Astrocyte (in vitro differentiated cells and primary cell): Measurements from ENCODE around the gene SUPT4H1. TPM values are rescaled to one million over a fixed set of nuclear protein-coding genes. Genes with fewer than 3 reads are reported as not detected.

Experiments
- DNase-seq: peaks from one replicate; pipeline ENCODE4 v3.0.0-alpha.2; 2010; ENCODE audit warnings: low read depth
- FAIRE-seq: peaks from 2 replicates; lab custom pipeline; 2011; peaks lifted over from hg19 to GRCh38; lab: Jason Lieb, UNC
- H2AFZ ChIP-seq: 2 replicates; pipeline ENCODE4 v1.6.0; 2012; ENCODE audit warnings: low read depth, low read length, inconsistent platforms
- H3K27ac ChIP-seq: 2 replicates; pipeline ENCODE4 v1.5.1; 2011; ENCODE audit warnings: low read depth, low read length, inconsistent platforms
- H3K27me3 ChIP-seq: 2 replicates; pipeline ENCODE4 v1.6.0; 2011; ENCODE audit warnings: low read length, inconsistent platforms; ENCODE audit not compliant: insufficient read depth
- H3K36me3 ChIP-seq: 2 replicates; pipeline ENCODE4 v1.5.1; 2011; ENCODE audit warnings: low read length, inconsistent platforms; ENCODE audit not compliant: insufficient read depth
- H3K4me1 ChIP-seq: 2 replicates; pipeline ENCODE4 v1.5.1; 2011; ENCODE audit warnings: low read length, inconsistent platforms; ENCODE audit not compliant: insufficient read depth
- H3K4me2 ChIP-seq: 2 replicates; pipeline ENCODE4 v1.6.0; 2012; ENCODE audit warnings: low read length, inconsistent platforms
- H3K4me3 ChIP-seq: 2 replicates; pipeline ENCODE4 v1.5.1; 2011; ENCODE audit warnings: low read depth, mild to moderate bottlenecking, low read length, inconsistent platforms; ENCODE audit not compliant: insufficient read depth
- H3K79me2 ChIP-seq: 2 replicates; pipeline ENCODE4 v1.6.0; 2012; ENCODE audit warnings: mild to moderate bottlenecking, low read length, inconsistent platforms; ENCODE audit not compliant: insufficient read depth
- H3K9ac ChIP-seq: 2 replicates; pipeline ENCODE4 v1.6.0; 2012; ENCODE audit warnings: mild to moderate bottlenecking, low read length, inconsistent platforms
- H3K9me3 ChIP-seq: 2 replicates; pipeline ENCODE4 v1.5.1; 2012; ENCODE audit warnings: low read depth, mild to moderate bottlenecking, low read length, inconsistent platforms; ENCODE audit not compliant: insufficient read depth
- H4K20me1 ChIP-seq: 2 replicates; pipeline ENCODE4 v1.6.0; 2012; ENCODE audit warnings: low read length, inconsistent platforms; ENCODE audit not compliant: insufficient read depth
- H3K27ac Mint-ChIP-seq: one replicate; pipeline ENCODE4 v1.8.0; 2021; ENCODE audit warnings: mild to moderate bottlenecking, mixed read lengths; ENCODE audit not compliant: unreplicated experiment
- H3K27me3 Mint-ChIP-seq: one replicate; pipeline ENCODE4 v1.8.0; 2021; ENCODE audit warnings: low read depth, mixed read lengths; ENCODE audit not compliant: unreplicated experiment
- H3K36me3 Mint-ChIP-seq: one replicate; pipeline ENCODE4 v1.8.0; 2021; ENCODE audit warnings: low read depth, mixed read lengths; ENCODE audit not compliant: unreplicated experiment
- H3K4me1 Mint-ChIP-seq: one replicate; pipeline ENCODE4 v1.8.0; 2021; ENCODE audit warnings: low read depth, mixed read lengths; ENCODE audit not compliant: unreplicated experiment
- H3K4me3 Mint-ChIP-seq: one replicate; pipeline ENCODE4 v1.8.0; 2021; ENCODE audit warnings: mild to moderate bottlenecking, moderate library complexity, mixed read lengths; ENCODE audit not compliant: unreplicated experiment
- H3K9me3 Mint-ChIP-seq: one replicate; pipeline ENCODE4 v1.8.0; 2021; ENCODE audit warnings: mild to moderate bottlenecking, mixed read lengths; ENCODE audit not compliant: unreplicated experiment
- CTCF ChIP-seq: IDR thresholded peaks from 2 replicates; pipeline ENCODE4 v1.5.1; 2011; ENCODE audit warnings: low read depth, mild to moderate bottlenecking, inconsistent platforms, low read length, moderate library complexity; ENCODE audit not compliant: insufficient read depth
- EZH2 ChIP-seq: IDR thresholded peaks from 2 replicates; pipeline ENCODE4 v1.6.1; 2012; ENCODE audit warnings: mild to moderate bottlenecking, low read length, inconsistent platforms; ENCODE audit not compliant: insufficient read depth
- total RNA-seq: library from RNA; stranded (reverse); gene quantifications from 2 replicates; pipeline ENCODE4 v1.2.1, GENCODE V29; 2021

SUPT4H1 gene
- total RNA-seq, 1 donor from 2014 or later, result 108 TPM

DNA sequence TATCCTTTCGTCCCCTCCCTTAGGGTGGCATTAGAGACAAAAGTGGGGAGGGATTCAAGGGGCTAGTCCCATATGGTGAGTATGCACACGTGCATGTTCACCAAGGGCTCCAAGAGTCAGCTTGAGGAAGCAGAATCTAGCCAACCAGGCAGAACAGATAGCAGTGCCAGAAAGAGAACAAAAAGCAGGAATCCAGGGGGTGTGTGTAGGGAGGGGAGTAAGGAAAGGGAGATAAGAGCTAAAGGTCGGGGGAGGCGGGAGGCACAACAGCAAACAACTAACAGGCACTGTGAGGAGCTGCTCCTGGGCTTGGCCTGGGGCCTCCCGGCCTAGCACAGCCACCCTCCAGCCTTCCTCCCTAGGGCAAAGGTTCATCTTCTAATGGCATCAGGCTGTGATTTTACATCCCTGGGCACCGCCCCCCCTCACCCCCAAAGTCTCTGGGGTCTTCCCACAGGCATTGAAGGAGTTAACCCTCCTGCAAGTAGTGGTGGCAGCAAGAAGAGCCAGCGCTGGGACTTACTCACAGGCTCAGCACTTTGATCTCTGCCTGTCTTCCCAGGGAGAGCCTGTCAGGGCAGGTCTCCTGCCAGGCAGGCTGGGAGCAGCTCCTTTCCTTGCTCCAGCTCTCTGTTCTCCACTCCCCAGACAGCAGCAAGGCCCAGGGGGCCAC, 12.4 kb upstream of the SUPT4H1 start:
- Mint-ChIP-seq H3K27ac (peak overlapping the region; percentile 47), H3K27me3 (peaks cover 10% of the 10 kb centered on the region)

GRCh38 chr17:58363457-58364185, 11.6 kb upstream of the SUPT4H1 start:
- H3K4me1 ChIP-seq, result no peaks in the 10 kb centered on the region
- no peaks in the 10 kb centered on the region for H4K20me1 ChIP-seq
- Mint-ChIP-seq H3K36me3 (no peaks in the 10 kb centered on the region), H3K27me3 (peaks cover 10% of the 10 kb centered on the region), H3K9me3 (no peaks in the 10 kb centered on the region), H3K4me3 (no peak overlapping the region), H3K4me1 (peaks cover 4% of the 10 kb centered on the region), H3K27ac (no peak overlapping the region)
- no peaks in the 10 kb centered on the region for H3K79me2 ChIP-seq
- peaks cover 6% of the 10 kb centered on the region for H3K27me3 ChIP-seq
- no peak for TF ChIP-seq CTCF
- TF ChIP-seq EZH2, result no peak
- FAIRE-seq (no peak), DNase-seq (no peak)
- no peak overlapping the region for H3K4me3 ChIP-seq
- H3K36me3 ChIP-seq, result no peaks in the 10 kb centered on the region
- H3K27ac ChIP-seq, result no peak overlapping the region
- no peak overlapping the region for H3K9ac ChIP-seq
- no peak overlapping the region for H2AFZ ChIP-seq
- H3K4me2 ChIP-seq, result no peak overlapping the region
- no peaks in the 10 kb centered on the region for H3K9me3 ChIP-seq

More for the DNA sequence above, 12.4 kb upstream of the SUPT4H1 start:
- FAIRE-seq (no peak), DNase-seq (no peak)
- Histone ChIP-seq H3K4me1 (no peaks in the 10 kb centered on the region), H3K79me2 (no peaks in the 10 kb centered on the region), H3K4me3 (no peak overlapping the region), H3K4me2 (no peak overlapping the region), H3K9ac (no peak overlapping the region), H3K36me3 (no peaks in the 10 kb centered on the region), H4K20me1 (no peaks in the 10 kb centered on the region), H3K9me3 (no peaks in the 10 kb centered on the region), H2AFZ (no peak overlapping the region), H3K27ac (no peak overlapping the region), H3K27me3 (peaks cover 6% of the 10 kb centered on the region)
- Mint-ChIP-seq H3K36me3 (no peaks in the 10 kb centered on the region), H3K4me3 (no peak overlapping the region), H3K9me3 (no peaks in the 10 kb centered on the region), H3K4me1 (peaks cover 4% of the 10 kb centered on the region)
- TF ChIP-seq EZH2, result no peak
- no peak for TF ChIP-seq CTCF
